CD4-positive, alpha-beta T cell treated with Interleukin-12 subunit alpha and Interleukin-12 subunit beta, for 1 hour (primary cell): ENCODE data around the gene HRC.
"Not testable (repeated sequence)": the region's sequence is repeated elsewhere in the genome, so short reads cannot be mapped to it uniquely, and the experiment has no call there.

Experiments
- DNase-seq: peaks from one replicate; pipeline ENCODE4 v3.0.0-alpha.2; 2020

The HRC gene

GRCh38 chr19:49132974-49133609 is 22.1 kb downstream of the HRC start:
- peak; percentile 46 for DNase-seq

- DNase-seq: no peak
These were observed 24.9 kb downstream of the HRC start for GRCh38 chr19:49130325-49130724.

GRCh38 chr19:49129238-49129583 is 26.0 kb downstream of the HRC start:
- DNase-seq: no peak

GRCh38 chr19:49128545-49129237 is 26.5 kb downstream of the HRC start:
- no peak for DNase-seq

- DNase-seq: peak; percentile 96
These were observed 27.3 kb downstream of the HRC start for GRCh38 chr19:49127674-49128544.

- not testable (repeated sequence) for DNase-seq
These were observed 28.0 kb downstream of the HRC start for GRCh38 chr19:49127225-49127624.

GRCh38 chr19:49126575-49126974 is 28.6 kb downstream of the HRC start:
- no peak for DNase-seq

- DNase-seq: no peak
These were observed 30.0 kb downstream of the HRC start for GRCh38 chr19:49125025-49125731.

- DNase-seq: not testable (repeated sequence)
These were observed 31.9 kb downstream of the HRC start for GRCh38 chr19:49123285-49123684.

GRCh38 chr19:49121841-49122240 is 33.4 kb downstream of the HRC start:
- DNase-seq: not testable (repeated sequence)

GRCh38 chr19:49120868-49121267 is 34.3 kb downstream of the HRC start:
- no peak for DNase-seq

GRCh38 chr19:49120325-49120683 is 34.9 kb downstream of the HRC start:
- DNase-seq: no peak

GRCh38 chr19:49119411-49120324 is 35.5 kb downstream of the HRC start, which contains the start of gene PPFIA3:
Gene PPFIA3 (plus strand): TSS chr19:49119544. CDS start chr19:49127874, 8,330 bp downstream.
- peak; percentile 35 for DNase-seq

GRCh38 chr19:49118565-49119410 is 36.4 kb downstream of the HRC start, which contains the start of gene C19orf73:
Gene C19orf73 (minus strand): TSS chr19:49119143. CDS start chr19:49119022, 121 bp downstream.
- peak; percentile 98 for DNase-seq

GRCh38 chr19:49117677-49118564 is 37.3 kb downstream of the HRC start:
- no peak for DNase-seq

GRCh38 chr19:49116544-49116943 is 38.7 kb downstream of the HRC start:
- DNase-seq: no peak

- peak; percentile 54 for DNase-seq
These were observed 40.4 kb downstream of the HRC start for GRCh38 chr19:49114630-49115363.

GRCh38 chr19:49113762-49114629 is 41.2 kb downstream of the HRC start, which contains the start of gene LIN7B:
Gene LIN7B (plus strand): TSS chr19:49114370. CDS start chr19:49114405, 35 bp downstream.
- peak; percentile 84 for DNase-seq
